Cardiac muscle cell (in vitro differentiated cells and primary cell): Measurements from ENCODE around the gene KSR1. TPM values are rescaled to one million over a fixed set of nuclear protein-coding genes. Genes with fewer than 3 reads are reported as not detected.

Source experiments
- DNase-seq, 2 donors: peaks; one replicate each; pipeline versions ENCODE4 v3.0.0 to v3.0.0-alpha.2; 2010 to 2017; ENCODE audit warnings: low read depth in 1 of 2, low spot score in 1 of 2
- H3K27ac ChIP-seq: fragments of 200-600 bp; sonication (generic); 2 replicates; pipeline ENCODE4 v1.5.1; 2016
- H3K27me3 ChIP-seq: fragments of 200-600 bp; sonication (generic); 2 replicates; pipeline ENCODE4 v1.6.0; 2016; ENCODE audit warnings: control low read depth
- H3K36me3 ChIP-seq: fragments of 200-600 bp; sonication (generic); 2 replicates; pipeline ENCODE4 v1.5.1; 2016; ENCODE audit warnings: control low read depth
- H3K4me1 ChIP-seq: fragments of 200-600 bp; sonication (generic); 2 replicates; pipeline ENCODE4 v1.8.1; 2017; ENCODE audit warnings: low read depth, mild to moderate bottlenecking, mixed run types
- H3K4me3 ChIP-seq: fragments of 200-600 bp; sonication (generic); 2 replicates; pipeline ENCODE4 v1.5.1; 2016; ENCODE audit warnings: mild to moderate bottlenecking
- H3K9me3 ChIP-seq: fragments of 200-600 bp; sonication (generic); 2 replicates; pipeline ENCODE4 v1.5.1; 2017; ENCODE audit warnings: low read depth, mild to moderate bottlenecking, control low read depth
- polyA plus RNA-seq: library from polyadenylated mRNA; unstranded; fragments of >200 nt; fragmentation: Nextera tagmentation; extraction: Ambion mirVana; gene quantifications from 2 replicates; pipeline ENCODE4 v1.2.1, GENCODE V29; 2016
- total RNA-seq: library from RNA; depleted of rRNA; stranded (reverse); fragments of >200 nt; gene quantifications from 2 replicates; pipeline ENCODE4 v1.2.3, GENCODE V29; 2016
- TF ChIP-seq, protein P1 (sequence below): IDR thresholded peaks from 2 replicates; pipeline ENCODE4 v1.5.1; 2012; ENCODE audit warnings: low read depth, mild to moderate bottlenecking, low read length

Gene KSR1
- total and polyA plus RNA-seq, 2 experiments from 2014 or later, result 15.7 to 29.0 TPM

- no peaks in the 10 kb centered on the region for H3K4me1 ChIP-seq
- no peaks in the 10 kb centered on the region for H3K27me3 ChIP-seq
- H3K27ac ChIP-seq, result no peak overlapping the region
- peak in 1 of 2 donors; percentile 32 for DNase-seq
- TF ChIP-seq, protein P1, sequence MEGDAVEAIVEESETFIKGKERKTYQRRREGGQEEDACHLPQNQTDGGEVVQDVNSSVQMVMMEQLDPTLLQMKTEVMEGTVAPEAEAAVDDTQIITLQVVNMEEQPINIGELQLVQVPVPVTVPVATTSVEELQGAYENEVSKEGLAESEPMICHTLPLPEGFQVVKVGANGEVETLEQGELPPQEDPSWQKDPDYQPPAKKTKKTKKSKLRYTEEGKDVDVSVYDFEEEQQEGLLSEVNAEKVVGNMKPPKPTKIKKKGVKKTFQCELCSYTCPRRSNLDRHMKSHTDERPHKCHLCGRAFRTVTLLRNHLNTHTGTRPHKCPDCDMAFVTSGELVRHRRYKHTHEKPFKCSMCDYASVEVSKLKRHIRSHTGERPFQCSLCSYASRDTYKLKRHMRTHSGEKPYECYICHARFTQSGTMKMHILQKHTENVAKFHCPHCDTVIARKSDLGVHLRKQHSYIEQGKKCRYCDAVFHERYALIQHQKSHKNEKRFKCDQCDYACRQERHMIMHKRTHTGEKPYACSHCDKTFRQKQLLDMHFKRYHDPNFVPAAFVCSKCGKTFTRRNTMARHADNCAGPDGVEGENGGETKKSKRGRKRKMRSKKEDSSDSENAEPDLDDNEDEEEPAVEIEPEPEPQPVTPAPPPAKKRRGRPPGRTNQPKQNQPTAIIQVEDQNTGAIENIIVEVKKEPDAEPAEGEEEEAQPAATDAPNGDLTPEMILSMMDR, result no peak
- H3K9me3 ChIP-seq, result no peaks in the 10 kb centered on the region
- H3K36me3 ChIP-seq, result no peaks in the 10 kb centered on the region
- no peak overlapping the region for H3K4me3 ChIP-seq
These were observed 17.8 kb upstream of the KSR1 start for GRCh38 chr17:27438348-27438998.

GRCh38 chr17:27439342-27439741 lies 16.9 kb upstream of the KSR1 start:
- TF ChIP-seq, protein P1, result no peak
- H3K4me1 ChIP-seq, result no peaks in the 10 kb centered on the region
- DNase-seq, result no peak
- H3K4me3 ChIP-seq, result no peak overlapping the region
- no peaks in the 10 kb centered on the region for H3K27me3 ChIP-seq
- H3K27ac ChIP-seq, result no peak overlapping the region
- no peaks in the 10 kb centered on the region for H3K36me3 ChIP-seq
- H3K9me3 ChIP-seq, result no peaks in the 10 kb centered on the region

DNA sequence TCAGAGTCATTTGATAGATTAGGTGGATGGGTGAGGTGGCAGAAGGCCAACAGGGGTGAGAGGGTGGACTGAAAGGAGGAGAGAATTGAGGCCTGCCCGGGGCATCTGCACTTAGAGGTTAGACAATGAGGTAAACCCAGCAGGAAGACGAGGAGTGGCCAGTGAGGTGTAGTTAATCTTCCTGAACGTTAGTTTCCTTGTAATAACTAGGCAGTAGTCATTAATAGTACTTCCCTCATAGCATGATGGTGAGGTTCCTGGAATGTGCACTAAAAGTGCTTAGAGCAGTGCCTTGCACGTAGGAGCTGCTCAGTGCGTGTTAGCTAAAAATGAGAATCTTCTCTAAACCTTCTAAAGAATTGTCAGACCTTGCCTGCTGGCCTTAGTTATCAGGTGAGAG lies 13.5 kb upstream of the KSR1 start:
- TF ChIP-seq, protein P1, result no peak
- DNase-seq, result no peak

GRCh38 chr17:27443491-27443890 lies 12.8 kb upstream of the KSR1 start:
- Histone ChIP-seq H3K9me3 (no peaks in the 10 kb centered on the region), H3K36me3 (no peaks in the 10 kb centered on the region), H3K4me1 (no peaks in the 10 kb centered on the region), H3K27me3 (no peaks in the 10 kb centered on the region), H3K27ac (no peak overlapping the region), H3K4me3 (no peak overlapping the region)
- DNase-seq, result no peak
- TF ChIP-seq, protein P1, result no peak

More for the DNA sequence above, 13.5 kb upstream of the KSR1 start:
- H3K27ac ChIP-seq, result no peak overlapping the region
- no peaks in the 10 kb centered on the region for H3K27me3 ChIP-seq
- no peaks in the 10 kb centered on the region for H3K9me3 ChIP-seq
- H3K4me3 ChIP-seq, result no peak overlapping the region
- no peaks in the 10 kb centered on the region for H3K4me1 ChIP-seq
- no peaks in the 10 kb centered on the region for H3K36me3 ChIP-seq

DNA sequence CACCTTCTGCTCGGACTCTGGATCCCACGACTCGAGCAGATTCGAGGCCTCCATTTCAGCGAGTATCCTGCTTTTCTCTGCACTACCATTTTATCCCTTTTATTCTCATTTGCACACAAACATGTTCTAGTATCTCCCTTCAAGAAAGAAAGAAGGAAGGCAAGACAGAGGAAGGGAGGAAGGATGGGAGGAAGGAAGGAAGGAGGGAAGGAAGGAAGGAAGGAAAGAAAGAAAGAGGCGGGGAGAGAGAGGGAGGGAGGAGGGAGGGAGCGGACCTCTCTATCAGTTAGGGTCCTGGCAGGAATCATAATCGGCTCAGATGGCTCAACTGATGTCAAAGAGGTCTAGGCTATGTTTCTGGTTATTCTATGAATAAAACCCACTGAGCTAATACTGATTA lies 10.3 kb upstream of the KSR1 start:
- Histone ChIP-seq H3K36me3 (no peaks in the 10 kb centered on the region), H3K27ac (no peak overlapping the region), H3K27me3 (no peaks in the 10 kb centered on the region), H3K9me3 (no peaks in the 10 kb centered on the region), H3K4me1 (no peaks in the 10 kb centered on the region), H3K4me3 (no peak overlapping the region)
- no peak for DNase-seq
- TF ChIP-seq, protein P1, result no peak
